ENCODE results near the gene FBXL19. TPM values are rescaled to one million over a fixed set of nuclear protein-coding genes. Genes with fewer than 3 reads are reported as not detected.

FBXL19 gene
- total and polyA plus RNA-seq, 2 donors (not counting 1 experiment from before 2014, with no cell fraction given): 9.0 to 25.0 TPM

- DNase-seq (peak; percentile 85), ATAC-seq (ENCODE audit: low read depth) (peak; percentile 76)
- TF ChIP-seq EZH2 (IDR thresholded peaks at IDR 0.05; ENCODE audit: borderline replicate concordance, insufficient read depth, low read depth, low read length, poor library complexity, severe bottlenecking) (no peak), CTCF (IDR thresholded peaks at IDR 0.05) (no peak)
- CTCF ChIA-PET: interaction anchor here (0.6 to 1.4 kb wide), 5 partner anchors 23 to 470 kb away, joined by 3 to 4 read pairs (median 3); no protein-coding TSS in a partner anchor
- Mint-ChIP-seq H3K4me1 (peaks cover 27% of the 10 kb centered on the region), H3K9me3 (ENCODE audit: insufficient read depth) (no peaks in the 10 kb centered on the region), H3K27ac (peak within 1 kb of the TSS; percentile 92), H3K4me3 (peak within 1 kb of the TSS; percentile 95), H3K27me3 (no peaks in the 10 kb centered on the region)
- intact Hi-C loops (cut with micrococcal nuclease): loop anchor here (1.0 to 5.0 kb wide), 4 partner anchors 8 to 920 kb away; partner anchors contain the start of genes CFAP119, FBXL19, RNF40 and SETD1A
- H3K79me2 ChIP-seq (ENCODE audit: control insufficient read depth, insufficient read depth, low read length): peaks cover 32% of the 10 kb centered on the region
- H3K4me2 ChIP-seq (replicated peaks; ENCODE audit: low read depth, low read length, poor library complexity, severe bottlenecking): peak within 1 kb of the TSS; percentile 94
- peaks cover 0 to 4% (median 0%) of the 10 kb centered on the region in 3 donors for H3K9me3 ChIP-seq (ENCODE audit: control extremely low read depth in 1 of 3, control insufficient read depth in 2 of 3, insufficient read depth in 1 of 3, low read length in 2 of 3)
- POLR2A ChIA-PET: interaction anchor here (0.6 to 1.0 kb wide), 7 partner anchors 15 to 1066 kb away, joined by 3 to 10 read pairs (median 3); partner anchors contain the start of gene PRR14
- H3K27me3 ChIP-seq (replicated peaks in 1 of 4; ENCODE audit: control extremely low read depth in 1 of 4, control insufficient read depth in 3 of 4, insufficient read depth in 4 of 4, low read length in 3 of 4): no peaks in the 10 kb centered on the region
- H3K36me3 ChIP-seq (replicated peaks in 1 of 2; ENCODE audit: control extremely low read depth in 1 of 2, control insufficient read depth in 1 of 2, extremely low read depth in 1 of 2, insufficient read depth in 2 of 2, low read length in 1 of 2): peaks cover 0 to 6% of the 10 kb centered on the region in 2 experiments
- H4K20me1 ChIP-seq (ENCODE audit: control insufficient read depth, insufficient read depth, low read length, poor library complexity, severe bottlenecking): peaks cover 29% of the 10 kb centered on the region
- H3K9ac ChIP-seq (ENCODE audit: low read length): peak within 1 kb of the TSS; percentile 81
- H3K4me3 ChIP-seq (ENCODE audit: control extremely low read depth in 1 of 5, extremely low read depth in 1 of 5, insufficient read depth in 1 of 5, low read depth in 2 of 5, low read length in 4 of 5): peak within 1 kb of the TSS; percentile 60 to 93 (median 77)
- peaks cover 14 to 36% of the 10 kb centered on the region in 2 donors for H3K4me1 ChIP-seq (ENCODE audit: control insufficient read depth in 2 of 2, insufficient read depth in 2 of 2, low read length in 2 of 2)
- H2AFZ ChIP-seq (ENCODE audit: insufficient read depth, low read depth, low read length, poor library complexity, severe bottlenecking): peak within 1 kb of the TSS; percentile 84
- peak within 1 kb of the TSS; percentile 61 to 78 for H3K27ac ChIP-seq (ENCODE audit: low read length in 2 of 2)
- 1% methylated on average over 68 of the region's 70 CpGs for WGBS (ENCODE audit: insufficient coverage)
These were observed 25.6 kb downstream of the FBXL19 start, which contains the start of gene ORAI3 for GRCh38 chr16:30948667-30949649. Gene ORAI3 (plus strand): TSS chr16:30949068. CDS start chr16:30949290, 222 bp downstream.

Data from B cell (primary cell).